ENCODE data around the gene FAM53B.
"Not testable (repeated sequence)": the region's sequence is repeated elsewhere in the genome, so short reads cannot be mapped to it uniquely, and the experiment has no call there.

The FAM53B gene

GRCh38 chr10:124628676-124629021, 115.5 kb downstream of the FAM53B start:
- no peak for DNase-seq (ENCODE audit: low read depth in 2 of 2)

GRCh38 chr10:124627866-124628675, 116.1 kb downstream of the FAM53B start:
- DNase-seq (ENCODE audit: low read depth in 2 of 2), result no peak

GRCh38 chr10:124626759-124627380, 117.3 kb downstream of the FAM53B start:
- DNase-seq (ENCODE audit: low read depth in 2 of 2), result no peak

GRCh38 chr10:124625831-124626238, 118.3 kb downstream of the FAM53B start:
- no peak for DNase-seq (ENCODE audit: low read depth in 2 of 2)

GRCh38 chr10:124624895-124625294, 119.3 kb downstream of the FAM53B start:
- DNase-seq (ENCODE audit: low read depth in 2 of 2), result no peak

GRCh38 chr10:124624466-124624865, 119.7 kb downstream of the FAM53B start:
- no peak for DNase-seq (ENCODE audit: low read depth in 2 of 2)

- DNase-seq (ENCODE audit: low read depth in 2 of 2), result no peak
Measured at GRCh38 chr10:124624006-124624405, 120.2 kb downstream of the FAM53B start.

GRCh38 chr10:124622866-124623536, 121.2 kb downstream of the FAM53B start:
- no peak for DNase-seq (ENCODE audit: low read depth in 2 of 2)

- DNase-seq (ENCODE audit: low read depth in 2 of 2), result no peak
Measured at GRCh38 chr10:124622158-124622557, 122.0 kb downstream of the FAM53B start.

GRCh38 chr10:124621637-124622036, 122.5 kb downstream of the FAM53B start:
- DNase-seq (ENCODE audit: low read depth in 2 of 2), result no peak

GRCh38 chr10:124619802-124620490, 124.2 kb downstream of the FAM53B start:
- DNase-seq (ENCODE audit: low read depth in 2 of 2), result no peak

GRCh38 chr10:124619195-124619594, 125.0 kb downstream of the FAM53B start:
- DNase-seq (ENCODE audit: low read depth in 2 of 2), result no peak

- DNase-seq (ENCODE audit: low read depth in 2 of 2), result no peak
Measured at GRCh38 chr10:124618470-124619073, 125.6 kb downstream of the FAM53B start.

- DNase-seq (ENCODE audit: low read depth in 2 of 2), result no peak
Measured at GRCh38 chr10:124616836-124617130, 127.4 kb downstream of the FAM53B start.

- no peak for DNase-seq (ENCODE audit: low read depth in 2 of 2)
Measured at GRCh38 chr10:124616040-124616835, 127.9 kb downstream of the FAM53B start.

- DNase-seq (ENCODE audit: low read depth in 2 of 2), result no peak
Measured at GRCh38 chr10:124615259-124615658, 128.9 kb downstream of the FAM53B start.

GRCh38 chr10:124614003-124614659, 130.0 kb downstream of the FAM53B start:
- DNase-seq (ENCODE audit: low read depth in 2 of 2), result no peak

GRCh38 chr10:124612611-124613498, 131.3 kb downstream of the FAM53B start:
- DNase-seq (ENCODE audit: low read depth in 2 of 2), result no peak

GRCh38 chr10:124611738-124612137, 132.4 kb downstream of the FAM53B start:
- DNase-seq (ENCODE audit: low read depth in 2 of 2), result peak in 1 of 2 donors; percentile 19

GRCh38 chr10:124610851-124611250, 133.3 kb downstream of the FAM53B start:
- DNase-seq (ENCODE audit: low read depth in 2 of 2), result not testable (repeated sequence)

All from activated CD8-positive, alpha-beta memory T cell treated with anti-CD3 and anti-CD28 coated beads for 4 hours (primary cell).